ENCODE measurements around the gene GUCY1A2.

The GUCY1A2 gene

GRCh38 chr11:106974831-106975230 is 43.4 kb downstream of the GUCY1A2 start:
- no peak for TF ChIP-seq CTCF (IDR thresholded peaks at IDR 0.05; ENCODE audit: low read depth, low read length)
- no peaks in the 10 kb centered on the region for H3K27me3 ChIP-seq
- H3K4me1 ChIP-seq: no peaks in the 10 kb centered on the region
- no peaks in the 10 kb centered on the region for H3K36me3 ChIP-seq
- DNase-seq: no peak
- H3K4me3 ChIP-seq (ENCODE audit: low read depth, low read length): no peak overlapping the region
- no peaks in the 10 kb centered on the region for H3K9me3 ChIP-seq

- no peak for DNase-seq
- Histone ChIP-seq H3K9me3 (no peaks in the 10 kb centered on the region), H3K4me1 (no peaks in the 10 kb centered on the region), H3K36me3 (no peaks in the 10 kb centered on the region), H3K4me3 (ENCODE audit: low read depth, low read length) (no peak overlapping the region), H3K27me3 (no peaks in the 10 kb centered on the region)
- TF ChIP-seq CTCF (IDR thresholded peaks at IDR 0.05; ENCODE audit: low read depth, low read length): no peak
These were observed 46.4 kb downstream of the GUCY1A2 start for GRCh38 chr11:106971864-106972263.

GRCh38 chr11:106969644-106970355 is 48.5 kb downstream of the GUCY1A2 start:
- Histone ChIP-seq H3K36me3 (no peaks in the 10 kb centered on the region), H3K27me3 (no peaks in the 10 kb centered on the region), H3K4me3 (ENCODE audit: low read depth, low read length) (no peak overlapping the region), H3K9me3 (no peaks in the 10 kb centered on the region), H3K4me1 (no peaks in the 10 kb centered on the region)
- no peak for TF ChIP-seq CTCF (IDR thresholded peaks at IDR 0.05; ENCODE audit: low read depth, low read length)
- no peak for DNase-seq

- no peak for DNase-seq
- Histone ChIP-seq H3K36me3 (no peaks in the 10 kb centered on the region), H3K4me3 (ENCODE audit: low read depth, low read length) (no peak overlapping the region), H3K4me1 (no peaks in the 10 kb centered on the region), H3K9me3 (no peaks in the 10 kb centered on the region; the same call in 1 of the 2 replicates), H3K27me3 (no peaks in the 10 kb centered on the region)
- no peak for TF ChIP-seq CTCF (IDR thresholded peaks at IDR 0.05; ENCODE audit: low read depth, low read length)
These were observed 55.3 kb downstream of the GUCY1A2 start for GRCh38 chr11:106962995-106963394.

- Histone ChIP-seq H3K9me3 (no peaks in the 10 kb centered on the region; the same call in 1 of the 2 replicates), H3K4me1 (no peaks in the 10 kb centered on the region), H3K4me3 (ENCODE audit: low read depth, low read length) (no peak overlapping the region), H3K36me3 (no peaks in the 10 kb centered on the region), H3K27me3 (no peaks in the 10 kb centered on the region)
- no peak for TF ChIP-seq CTCF (IDR thresholded peaks at IDR 0.05; ENCODE audit: low read depth, low read length)
- no peak for DNase-seq
These were observed 56.8 kb downstream of the GUCY1A2 start for GRCh38 chr11:106961518-106961917.

- DNase-seq: no peak
- no peaks in the 10 kb centered on the region for H3K4me1 ChIP-seq
These were observed 57.2 kb downstream of the GUCY1A2 start for GRCh38 chr11:106961048-106961447.

More at GRCh38 chr11:106961048-106961447, 57.2 kb downstream of the GUCY1A2 start:
- Histone ChIP-seq H3K9me3 (no peaks in the 10 kb centered on the region; the same call in 1 of the 2 replicates), H3K27me3 (no peaks in the 10 kb centered on the region), H3K4me3 (ENCODE audit: low read depth, low read length) (no peak overlapping the region), H3K36me3 (no peaks in the 10 kb centered on the region)
- TF ChIP-seq CTCF (IDR thresholded peaks at IDR 0.05; ENCODE audit: low read depth, low read length): no peak

Data from BE2C (cell line).